Measurements from ENCODE around the gene WNK2. TPM values are rescaled to one million over a fixed set of nuclear protein-coding genes. Genes with fewer than 3 reads are reported as not detected.

Gene WNK2
- total RNA-seq, 1 donor from 2014 or later = 6.2 TPM

DNA sequence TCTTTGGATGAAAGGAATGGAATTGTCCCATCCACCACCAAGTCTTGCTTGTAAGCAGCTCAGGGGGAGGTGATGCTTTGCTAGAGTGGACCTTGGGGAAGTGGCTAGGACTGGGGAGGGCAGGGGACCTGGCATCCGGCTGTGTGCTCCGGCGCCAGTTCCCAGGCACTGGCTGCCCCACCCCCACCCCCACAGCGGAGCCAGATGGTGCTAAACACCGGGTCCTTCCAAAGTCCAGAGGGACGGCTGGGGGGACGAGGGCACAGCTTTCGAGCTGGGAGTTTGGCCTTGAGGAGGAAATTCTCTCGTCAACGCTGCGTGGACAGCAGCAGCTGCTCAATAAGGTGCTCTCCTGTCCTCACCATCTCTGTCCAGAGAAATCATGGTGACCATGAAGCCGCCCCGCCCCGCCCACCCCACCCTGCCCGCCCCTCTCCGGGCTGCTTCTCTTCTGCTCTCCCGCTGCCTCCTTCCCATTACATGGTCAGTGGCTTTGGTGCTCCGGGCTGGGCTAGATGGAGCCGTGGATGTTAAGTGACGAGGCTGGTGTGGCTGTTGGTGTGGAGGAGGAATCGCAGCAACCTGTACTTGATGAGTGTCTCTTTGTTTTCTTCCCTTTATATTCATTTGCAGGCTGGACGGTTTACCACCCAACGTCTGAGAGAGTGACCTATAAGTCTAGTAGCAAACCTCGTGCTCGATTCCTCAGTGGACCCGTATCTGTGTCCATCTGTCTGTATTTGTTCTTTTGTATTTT, 115.7 kb downstream of the WNK2 start:
- Mint-ChIP-seq H3K27me3 (ENCODE audit: insufficient read depth, low read depth) (no peaks in the 10 kb centered on the region), H3K27ac (peak overlapping the region; percentile 74)

DNA sequence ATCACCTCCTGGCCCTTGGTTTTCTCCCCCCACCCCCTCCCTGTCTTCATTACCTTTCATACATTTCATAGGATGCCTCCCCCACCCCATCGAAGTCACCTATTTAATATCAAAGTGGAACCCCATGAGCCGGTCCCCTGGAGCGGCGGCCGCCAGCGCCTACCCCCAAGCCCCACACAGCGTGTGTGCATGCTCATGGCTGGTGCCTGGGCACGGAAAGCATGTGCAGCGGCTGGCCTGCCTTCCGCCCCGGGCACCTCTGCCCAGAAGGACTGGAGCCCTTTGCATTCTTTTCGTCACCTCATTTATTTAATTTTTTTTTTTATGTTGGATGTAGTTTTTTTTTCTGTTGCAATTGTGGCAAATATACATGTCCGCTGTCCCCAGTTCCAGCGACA, 116.2 kb downstream of the WNK2 start:
- Histone ChIP-seq H4K20me1 (ENCODE audit: low read depth) (no peaks in the 10 kb centered on the region), H3K27me3 (no peaks in the 10 kb centered on the region), H3K27ac (no peak overlapping the region), H3K79me2 (ENCODE audit: low read depth) (no peaks in the 10 kb centered on the region), H3K4me1 (no peaks in the 10 kb centered on the region), H3F3A (ENCODE audit: low read depth) (no peaks in the 10 kb centered on the region), H3K36me3 (no peaks in the 10 kb centered on the region), H3K4me2 (no peak overlapping the region), H3K9ac (no peak overlapping the region), H2AFZ (replicated peaks) (no peak overlapping the region), H3K4me3 (no peak overlapping the region), H3K9me3 (ENCODE audit: low read depth) (no peaks in the 10 kb centered on the region)
- no peak for DNase-seq (ENCODE audit: low spot score)
- TF ChIP-seq, protein P1, sequence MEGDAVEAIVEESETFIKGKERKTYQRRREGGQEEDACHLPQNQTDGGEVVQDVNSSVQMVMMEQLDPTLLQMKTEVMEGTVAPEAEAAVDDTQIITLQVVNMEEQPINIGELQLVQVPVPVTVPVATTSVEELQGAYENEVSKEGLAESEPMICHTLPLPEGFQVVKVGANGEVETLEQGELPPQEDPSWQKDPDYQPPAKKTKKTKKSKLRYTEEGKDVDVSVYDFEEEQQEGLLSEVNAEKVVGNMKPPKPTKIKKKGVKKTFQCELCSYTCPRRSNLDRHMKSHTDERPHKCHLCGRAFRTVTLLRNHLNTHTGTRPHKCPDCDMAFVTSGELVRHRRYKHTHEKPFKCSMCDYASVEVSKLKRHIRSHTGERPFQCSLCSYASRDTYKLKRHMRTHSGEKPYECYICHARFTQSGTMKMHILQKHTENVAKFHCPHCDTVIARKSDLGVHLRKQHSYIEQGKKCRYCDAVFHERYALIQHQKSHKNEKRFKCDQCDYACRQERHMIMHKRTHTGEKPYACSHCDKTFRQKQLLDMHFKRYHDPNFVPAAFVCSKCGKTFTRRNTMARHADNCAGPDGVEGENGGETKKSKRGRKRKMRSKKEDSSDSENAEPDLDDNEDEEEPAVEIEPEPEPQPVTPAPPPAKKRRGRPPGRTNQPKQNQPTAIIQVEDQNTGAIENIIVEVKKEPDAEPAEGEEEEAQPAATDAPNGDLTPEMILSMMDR (IDR thresholded peaks at IDR 0.05) = no peak
- TF ChIP-seq EZH2phosphoT487 (IDR thresholded peaks at IDR 0.05) (no peak), EZH2 (IDR thresholded peaks at IDR 0.05) (no peak)
- Mint-ChIP-seq H3K4me3 (no peak overlapping the region), H3K36me3 (peaks cover 9% of the 10 kb centered on the region), H3K27ac (peak overlapping the region; percentile 74), H3K27me3 (ENCODE audit: insufficient read depth, low read depth) (peaks cover under 1% of the 10 kb centered on the region), H3K4me1 (peaks cover 11% of the 10 kb centered on the region), H3K9me3 (no peaks in the 10 kb centered on the region)

More for the DNA sequence above, 115.7 kb downstream of the WNK2 start:
- Histone ChIP-seq H2AFZ (replicated peaks) (no peak overlapping the region), H3F3A (ENCODE audit: low read depth) (no peaks in the 10 kb centered on the region), H3K4me2 (no peak overlapping the region), H3K27me3 (no peaks in the 10 kb centered on the region), H3K4me1 (no peaks in the 10 kb centered on the region), H3K4me3 (no peak overlapping the region), H3K9me3 (ENCODE audit: low read depth) (no peaks in the 10 kb centered on the region), H3K36me3 (no peaks in the 10 kb centered on the region), H4K20me1 (ENCODE audit: low read depth) (no peaks in the 10 kb centered on the region), H3K79me2 (ENCODE audit: low read depth) (no peaks in the 10 kb centered on the region), H3K27ac (no peak overlapping the region), H3K9ac (no peak overlapping the region)
- peaks cover 9% of the 10 kb centered on the region for H3K36me3 Mint-ChIP-seq
- H3K4me3 Mint-ChIP-seq = peak overlapping the region; percentile 11
- no peaks in the 10 kb centered on the region for H3K9me3 Mint-ChIP-seq
- DNase-seq (ENCODE audit: low spot score) = no peak
- H3K4me1 Mint-ChIP-seq = peaks cover 12% of the 10 kb centered on the region
- TF ChIP-seq EZH2phosphoT487 (IDR thresholded peaks at IDR 0.05) (no peak), EZH2 (IDR thresholded peaks at IDR 0.05) (no peak)
- TF ChIP-seq, protein P1 (IDR thresholded peaks at IDR 0.05) = no peak

DNA sequence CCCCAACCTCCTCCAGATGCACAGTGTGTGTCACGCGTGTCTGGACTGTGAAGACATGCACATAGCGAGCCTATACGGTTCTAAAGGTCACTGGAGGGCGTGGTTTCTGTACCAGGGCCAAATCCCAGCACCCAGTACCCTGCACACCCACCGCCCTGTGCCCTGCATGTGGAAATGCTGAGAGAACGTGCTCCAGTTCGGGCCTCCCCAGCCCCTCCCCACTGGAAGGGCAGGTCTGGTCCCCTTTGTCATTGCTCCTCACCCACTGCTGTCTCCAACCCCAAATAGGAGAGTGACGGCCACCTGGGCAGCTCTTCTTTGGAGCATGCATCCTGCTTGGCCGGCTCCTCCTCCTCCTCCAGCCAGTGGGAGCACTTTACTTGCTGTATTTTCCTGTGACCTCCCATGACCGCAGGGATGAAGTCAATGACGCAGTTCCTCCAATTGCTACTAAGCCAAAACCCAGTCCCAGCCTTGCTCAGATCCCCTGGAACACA, 116.7 kb downstream of the WNK2 start:
- Mint-ChIP-seq H3K27ac (peak overlapping the region; percentile 86), H3K9me3 (no peaks in the 10 kb centered on the region), H3K27me3 (ENCODE audit: insufficient read depth, low read depth) (peaks cover 4% of the 10 kb centered on the region), H3K4me1 (peaks cover 14% of the 10 kb centered on the region), H3K4me3 (no peak overlapping the region), H3K36me3 (peaks cover 9% of the 10 kb centered on the region)
- TF ChIP-seq EZH2phosphoT487 (IDR thresholded peaks at IDR 0.05) (no peak), EZH2 (IDR thresholded peaks at IDR 0.05) (no peak)
- TF ChIP-seq, protein P1 (IDR thresholded peaks at IDR 0.05) = no peak
- H3K4me1 ChIP-seq = no peaks in the 10 kb centered on the region
- no peak overlapping the region for H3K9ac ChIP-seq
- no peak overlapping the region for H3K4me2 ChIP-seq
- H3F3A ChIP-seq (ENCODE audit: low read depth) = no peaks in the 10 kb centered on the region
- no peaks in the 10 kb centered on the region for H3K9me3 ChIP-seq (ENCODE audit: low read depth)
- no peak overlapping the region for H2AFZ ChIP-seq (replicated peaks)
- H3K27me3 ChIP-seq = no peaks in the 10 kb centered on the region
- no peak for DNase-seq (ENCODE audit: low spot score)
- H3K79me2 ChIP-seq (ENCODE audit: low read depth) = no peaks in the 10 kb centered on the region
- H3K4me3 ChIP-seq = no peak overlapping the region
- H4K20me1 ChIP-seq (ENCODE audit: low read depth) = no peaks in the 10 kb centered on the region
- no peaks in the 10 kb centered on the region for H3K36me3 ChIP-seq
- no peak overlapping the region for H3K27ac ChIP-seq

Measured in neural progenitor cell (in vitro differentiated cells).